ENCODE data around the gene SULT4A1.

SULT4A1 gene

GRCh38 chr22:43800970-43801369, 61.3 kb downstream of the SULT4A1 start:
- no peaks in the 10 kb centered on the region for H3K79me2 ChIP-seq (ENCODE audit: insufficient read depth, low read length)
- ATAC-seq (ENCODE audit: insufficient read depth, low read depth) (no peak), DNase-seq (no peak)
- H3K4me1 ChIP-seq (ENCODE audit: insufficient read depth, low read length): no peaks in the 10 kb centered on the region
- no peaks in the 10 kb centered on the region for H3K27me3 ChIP-seq (ENCODE audit: insufficient read depth, low read length, poor library complexity)
- TF ChIP-seq CTCF (IDR thresholded peaks at IDR 0.05; ENCODE audit: borderline replicate concordance, extremely low read depth, low read length, poor library complexity, severe bottlenecking) (no peak), EZH2 (IDR thresholded peaks at IDR 0.05; ENCODE audit: borderline replicate concordance, low read depth, low read length, severe bottlenecking) (no peak)
- H3K27ac ChIP-seq (ENCODE audit: low read length): no peak overlapping the region
- H3K4me2 ChIP-seq (ENCODE audit: insufficient read depth, low read length): no peak overlapping the region
- no peak overlapping the region for H3K9ac ChIP-seq (ENCODE audit: low read depth, low read length)
- H3K36me3 ChIP-seq (ENCODE audit: insufficient read depth, low read length): no peaks in the 10 kb centered on the region
- no peak overlapping the region for H3K4me3 ChIP-seq (ENCODE audit: low read depth in 1 of 2, low read length in 2 of 2)
- no peak overlapping the region for H2AFZ ChIP-seq (ENCODE audit: low read depth, low read length)
- no peaks in the 10 kb centered on the region for H3K9me3 ChIP-seq (ENCODE audit: insufficient read depth, low read length, severe bottlenecking)
- H4K20me1 ChIP-seq (ENCODE audit: insufficient read depth, low read length): no peaks in the 10 kb centered on the region

GRCh38 chr22:43798492-43798891, 63.8 kb downstream of the SULT4A1 start:
- H4K20me1 ChIP-seq (ENCODE audit: insufficient read depth, low read length): no peaks in the 10 kb centered on the region
- no peak overlapping the region for H3K9ac ChIP-seq (ENCODE audit: low read depth, low read length)
- H3K27ac ChIP-seq (ENCODE audit: low read length): no peak overlapping the region
- no peak overlapping the region for H3K4me2 ChIP-seq (ENCODE audit: insufficient read depth, low read length)
- no peaks in the 10 kb centered on the region for H3K9me3 ChIP-seq (ENCODE audit: insufficient read depth, low read length, severe bottlenecking)
- no peak overlapping the region for H3K4me3 ChIP-seq (ENCODE audit: low read depth in 1 of 2, low read length in 2 of 2)
- H3K79me2 ChIP-seq (ENCODE audit: insufficient read depth, low read length): no peaks in the 10 kb centered on the region
- DNase-seq: no peak
- no peak overlapping the region for H2AFZ ChIP-seq (ENCODE audit: low read depth, low read length)
- no peaks in the 10 kb centered on the region for H3K4me1 ChIP-seq (ENCODE audit: insufficient read depth, low read length)
- TF ChIP-seq CTCF (IDR thresholded peaks at IDR 0.05; ENCODE audit: borderline replicate concordance, extremely low read depth, low read length, poor library complexity, severe bottlenecking): no peak
- no peak for TF ChIP-seq EZH2 (IDR thresholded peaks at IDR 0.05; ENCODE audit: borderline replicate concordance, low read depth, low read length, severe bottlenecking)
- H3K27me3 ChIP-seq (ENCODE audit: insufficient read depth, low read length, poor library complexity): no peaks in the 10 kb centered on the region
- ATAC-seq (ENCODE audit: insufficient read depth, low read depth): no peak
- H3K36me3 ChIP-seq (ENCODE audit: insufficient read depth, low read length): no peaks in the 10 kb centered on the region

- H3K27me3 ChIP-seq (ENCODE audit: insufficient read depth, low read length, poor library complexity): peaks cover 3% of the 10 kb centered on the region
- no peak overlapping the region for H3K4me2 ChIP-seq (ENCODE audit: insufficient read depth, low read length)
- H2AFZ ChIP-seq (ENCODE audit: low read depth, low read length): no peak overlapping the region
- no peaks in the 10 kb centered on the region for H3K9me3 ChIP-seq (ENCODE audit: insufficient read depth, low read length, severe bottlenecking)
- H3K27ac ChIP-seq (ENCODE audit: low read length): no peak overlapping the region
- DNase-seq: no peak
- no peak overlapping the region for H3K9ac ChIP-seq (ENCODE audit: low read depth, low read length)
- no peak for TF ChIP-seq EZH2 (IDR thresholded peaks at IDR 0.05; ENCODE audit: borderline replicate concordance, low read depth, low read length, severe bottlenecking)
- peak; percentile 34 for TF ChIP-seq CTCF (IDR thresholded peaks at IDR 0.05; ENCODE audit: borderline replicate concordance, extremely low read depth, low read length, poor library complexity, severe bottlenecking)
- H3K36me3 ChIP-seq (ENCODE audit: insufficient read depth, low read length): no peaks in the 10 kb centered on the region
- H3K79me2 ChIP-seq (ENCODE audit: insufficient read depth, low read length): no peaks in the 10 kb centered on the region
- H3K4me3 ChIP-seq (ENCODE audit: low read depth in 1 of 2, low read length in 2 of 2): no peak overlapping the region
- no peaks in the 10 kb centered on the region for H4K20me1 ChIP-seq (ENCODE audit: insufficient read depth, low read length)
- H3K4me1 ChIP-seq (ENCODE audit: insufficient read depth, low read length): no peaks in the 10 kb centered on the region
- no peak for ATAC-seq (ENCODE audit: insufficient read depth, low read depth)
Observed at GRCh38 chr22:43796567-43796966, 65.7 kb downstream of the SULT4A1 start.

GRCh38 chr22:43795320-43795719, 67.0 kb downstream of the SULT4A1 start:
- Histone ChIP-seq H3K4me2 (ENCODE audit: insufficient read depth, low read length) (no peak overlapping the region), H3K27ac (ENCODE audit: low read length) (no peak overlapping the region), H3K9ac (ENCODE audit: low read depth, low read length) (no peak overlapping the region), H2AFZ (ENCODE audit: low read depth, low read length) (no peak overlapping the region), H3K79me2 (ENCODE audit: insufficient read depth, low read length) (no peaks in the 10 kb centered on the region), H3K4me1 (ENCODE audit: insufficient read depth, low read length) (no peaks in the 10 kb centered on the region), H3K9me3 (ENCODE audit: insufficient read depth, low read length, severe bottlenecking) (no peaks in the 10 kb centered on the region), H3K4me3 (ENCODE audit: low read depth in 1 of 2, low read length in 2 of 2) (no peak overlapping the region), H3K27me3 (ENCODE audit: insufficient read depth, low read length, poor library complexity) (peaks cover 3% of the 10 kb centered on the region), H3K36me3 (ENCODE audit: insufficient read depth, low read length) (no peaks in the 10 kb centered on the region), H4K20me1 (ENCODE audit: insufficient read depth, low read length) (no peaks in the 10 kb centered on the region)
- TF ChIP-seq EZH2 (IDR thresholded peaks at IDR 0.05; ENCODE audit: borderline replicate concordance, low read depth, low read length, severe bottlenecking) (no peak), CTCF (IDR thresholded peaks at IDR 0.05; ENCODE audit: borderline replicate concordance, extremely low read depth, low read length, poor library complexity, severe bottlenecking) (no peak)
- ATAC-seq (ENCODE audit: insufficient read depth, low read depth) (no peak), DNase-seq (no peak)

All from DND-41 (cell line).